Measurements from ENCODE around the gene TMEM59L. TPM values are rescaled to one million over a fixed set of nuclear protein-coding genes. Genes with fewer than 3 reads are reported as not detected.

Gene TMEM59L
- total and polyA plus RNA-seq, 9 of the 15 experiments (the other 6 are each of a cell fraction or from before 2014, with no cell fraction given), result 0.37 TPM; not detected in 8

- TF ChIP-seq BMI1 (IDR thresholded peaks at IDR 0.05; ENCODE audit: low read length) (no peak), HDAC1 (IDR thresholded peaks at IDR 0.05) (peak in 1 of 2 experiments; percentile 37; a peak in 2 of 4 replicates), FOXO4 (CRISPR knock-in tag; IDR thresholded peaks at IDR 0.05) (no peak), C11orf30 (IDR thresholded peaks at IDR 0.05; ENCODE audit: low read depth) (peak; percentile 87), JUND (IDR thresholded peaks at IDR 0.05; ENCODE audit: borderline replicate concordance, low read depth, low read length) (no peak), JUND (tag; IDR thresholded peaks at IDR 0.05; ENCODE audit: borderline replicate concordance, low read depth, low read length) (no peak), TCF7L2 (IDR thresholded peaks at IDR 0.05; ENCODE audit: low read depth, low read length) (no peak), E2F3 (CRISPR knock-in tag; IDR thresholded peaks at IDR 0.05) (no peak), NR1H2 (CRISPR knock-in tag; IDR thresholded peaks at IDR 0.05) (no peak), GTF2A2 (tag; IDR thresholded peaks at IDR 0.05) (no peak)
- TF ChIP-seq, protein P1, sequence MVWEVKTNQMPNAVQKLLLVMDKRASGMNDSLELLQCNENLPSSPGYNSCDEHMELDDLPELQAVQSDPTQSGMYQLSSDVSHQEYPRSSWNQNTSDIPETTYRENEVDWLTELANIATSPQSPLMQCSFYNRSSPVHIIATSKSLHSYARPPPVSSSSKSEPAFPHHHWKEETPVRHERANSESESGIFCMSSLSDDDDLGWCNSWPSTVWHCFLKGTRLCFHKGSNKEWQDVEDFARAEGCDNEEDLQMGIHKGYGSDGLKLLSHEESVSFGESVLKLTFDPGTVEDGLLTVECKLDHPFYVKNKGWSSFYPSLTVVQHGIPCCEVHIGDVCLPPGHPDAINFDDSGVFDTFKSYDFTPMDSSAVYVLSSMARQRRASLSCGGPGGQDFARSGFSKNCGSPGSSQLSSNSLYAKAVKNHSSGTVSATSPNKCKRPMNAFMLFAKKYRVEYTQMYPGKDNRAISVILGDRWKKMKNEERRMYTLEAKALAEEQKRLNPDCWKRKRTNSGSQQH (CRISPR knock-in tag; IDR thresholded peaks at IDR 0.05), result no peak
- TF ChIP-seq, protein P2, sequence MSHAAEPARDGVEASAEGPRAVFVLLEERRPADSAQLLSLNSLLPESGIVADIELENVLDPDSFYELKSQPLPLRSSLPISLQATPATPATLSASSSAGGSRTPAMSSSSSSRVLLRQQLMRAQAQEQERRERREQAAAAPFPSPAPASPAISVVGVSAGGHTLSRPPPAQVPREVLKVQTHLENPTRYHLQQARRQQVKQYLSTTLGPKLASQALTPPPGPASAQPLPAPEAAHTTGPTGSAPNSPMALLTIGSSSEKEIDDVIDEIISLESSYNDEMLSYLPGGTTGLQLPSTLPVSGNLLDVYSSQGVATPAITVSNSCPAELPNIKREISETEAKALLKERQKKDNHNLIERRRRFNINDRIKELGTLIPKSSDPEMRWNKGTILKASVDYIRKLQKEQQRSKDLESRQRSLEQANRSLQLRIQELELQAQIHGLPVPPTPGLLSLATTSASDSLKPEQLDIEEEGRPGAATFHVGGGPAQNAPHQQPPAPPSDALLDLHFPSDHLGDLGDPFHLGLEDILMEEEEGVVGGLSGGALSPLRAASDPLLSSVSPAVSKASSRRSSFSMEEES (CRISPR knock-in tag; IDR thresholded peaks at IDR 0.05), result no peak
These were observed 24.4 kb downstream of the TMEM59L start, which contains the start of gene KLHL26 (continued) for GRCh38 chr19:18636969-18637629.
